ENCODE data around the gene SPINT1.
A peak's percentile ranks its signal among the peaks of the same experiment; 100 is the strongest.

Gene SPINT1, protein sequence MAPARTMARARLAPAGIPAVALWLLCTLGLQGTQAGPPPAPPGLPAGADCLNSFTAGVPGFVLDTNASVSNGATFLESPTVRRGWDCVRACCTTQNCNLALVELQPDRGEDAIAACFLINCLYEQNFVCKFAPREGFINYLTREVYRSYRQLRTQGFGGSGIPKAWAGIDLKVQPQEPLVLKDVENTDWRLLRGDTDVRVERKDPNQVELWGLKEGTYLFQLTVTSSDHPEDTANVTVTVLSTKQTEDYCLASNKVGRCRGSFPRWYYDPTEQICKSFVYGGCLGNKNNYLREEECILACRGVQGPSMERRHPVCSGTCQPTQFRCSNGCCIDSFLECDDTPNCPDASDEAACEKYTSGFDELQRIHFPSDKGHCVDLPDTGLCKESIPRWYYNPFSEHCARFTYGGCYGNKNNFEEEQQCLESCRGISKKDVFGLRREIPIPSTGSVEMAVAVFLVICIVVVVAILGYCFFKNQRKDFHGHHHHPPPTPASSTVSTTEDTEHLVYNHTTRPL

DNA sequence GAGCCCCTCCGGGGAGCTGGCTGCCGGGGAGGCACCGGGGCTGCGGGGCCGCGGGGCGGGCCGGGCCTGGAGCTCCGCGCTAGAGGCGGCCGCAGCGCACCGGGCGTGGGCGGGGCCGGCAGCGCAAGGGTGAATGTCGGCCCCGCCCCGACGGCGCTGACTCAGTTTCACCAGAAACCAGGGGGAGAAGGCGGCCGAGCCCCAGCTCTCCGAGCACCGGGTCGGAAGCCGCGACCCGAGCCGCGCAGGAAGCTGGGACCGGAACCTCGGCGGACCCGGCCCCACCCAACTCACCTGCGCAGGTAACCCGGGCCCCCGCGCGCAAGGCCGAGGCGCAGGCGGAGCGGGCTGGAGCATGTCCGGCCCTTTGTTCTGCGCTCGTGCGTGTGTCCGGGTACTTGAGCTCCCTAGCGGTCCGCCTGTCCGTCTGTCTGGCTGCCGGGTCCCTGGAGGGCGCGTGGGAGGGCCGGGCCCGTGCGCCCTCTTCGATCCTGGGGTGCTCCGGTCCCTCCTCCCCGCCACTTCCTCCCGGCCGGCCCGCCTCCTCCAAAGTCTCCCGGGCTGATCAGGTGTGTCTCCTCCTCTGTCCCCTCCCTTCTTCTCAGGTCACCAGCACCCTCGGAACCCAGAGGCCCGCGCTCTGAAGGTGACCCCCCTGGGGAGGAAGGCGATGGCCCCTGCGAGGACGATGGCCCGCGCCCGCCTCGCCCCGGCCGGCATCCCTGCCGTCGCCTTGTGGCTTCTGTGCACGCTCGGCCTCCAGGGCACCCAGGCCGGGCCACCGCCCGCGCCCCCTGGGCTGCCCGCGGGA, at the start of gene SPINT1:
Gene SPINT1 (plus strand): TSS at position 164 of the 811 bp plus-strand sequence. CDS start 507 bp downstream, at position 671.
- DNase-seq (ENCODE audit: low read depth in 2 of 2) = no peak

DNA sequence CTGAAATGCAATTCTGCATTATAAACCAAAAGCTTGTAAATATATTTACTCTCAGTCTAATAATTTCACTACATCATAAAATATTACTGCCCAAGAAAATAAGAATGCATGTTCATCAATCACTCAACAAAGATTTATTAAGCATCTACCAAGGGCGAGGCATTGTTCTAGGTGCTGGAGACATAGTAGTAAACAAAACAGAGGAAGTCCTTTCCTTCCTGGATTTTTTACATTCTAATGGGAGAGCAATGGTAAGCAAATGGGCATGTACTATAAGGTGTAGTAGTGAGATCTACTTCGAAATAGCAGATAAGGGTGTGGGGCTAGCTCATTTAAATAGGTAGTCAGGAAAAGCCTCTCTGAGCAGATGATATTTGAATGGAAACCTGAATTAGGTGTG, 47.8 kb upstream of the SPINT1 start:
- DNase-seq (ENCODE audit: low read depth in 2 of 2) = no peak

DNA sequence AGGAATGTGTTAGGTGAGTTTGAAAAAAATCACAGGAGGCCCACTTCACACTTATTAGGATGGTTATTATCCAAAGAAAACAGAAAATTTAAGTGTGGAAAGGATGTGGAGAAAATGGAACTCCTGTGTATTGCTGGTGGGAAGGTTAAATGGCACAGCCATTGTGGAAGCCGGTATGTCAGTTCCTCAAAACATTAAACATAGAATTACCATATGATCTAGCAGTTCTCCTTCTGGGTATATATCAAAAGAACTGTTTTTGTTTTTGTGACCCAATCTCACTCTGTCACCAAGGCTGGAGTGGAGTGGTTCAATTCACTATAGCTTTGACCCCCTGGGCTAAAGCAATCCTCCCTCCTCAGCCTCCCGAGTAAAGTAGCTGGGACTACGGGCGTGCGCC, 47.3 kb upstream of the SPINT1 start:
- DNase-seq (ENCODE audit: low read depth in 2 of 2) = no peak

DNA sequence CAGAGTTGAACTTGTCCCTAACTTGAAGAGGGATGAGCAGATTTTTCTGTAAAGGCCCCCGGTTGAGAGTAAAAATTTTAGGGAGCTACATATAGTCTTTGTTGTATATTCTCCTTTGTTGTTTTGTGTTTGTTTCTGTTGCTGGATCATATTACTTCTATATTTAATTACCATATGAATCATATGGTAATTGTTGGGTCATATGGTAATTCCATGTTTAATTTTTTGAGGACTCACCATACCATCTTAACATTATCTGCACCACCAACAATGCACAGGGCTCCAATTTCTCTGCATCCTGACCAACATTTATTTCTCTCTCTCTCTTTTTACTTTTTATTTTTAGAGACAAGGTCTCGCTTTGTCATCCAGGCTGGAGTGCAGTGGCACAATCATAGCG, 44.3 kb upstream of the SPINT1 start:
- DNase-seq (ENCODE audit: low read depth in 2 of 2) = no peak

DNA sequence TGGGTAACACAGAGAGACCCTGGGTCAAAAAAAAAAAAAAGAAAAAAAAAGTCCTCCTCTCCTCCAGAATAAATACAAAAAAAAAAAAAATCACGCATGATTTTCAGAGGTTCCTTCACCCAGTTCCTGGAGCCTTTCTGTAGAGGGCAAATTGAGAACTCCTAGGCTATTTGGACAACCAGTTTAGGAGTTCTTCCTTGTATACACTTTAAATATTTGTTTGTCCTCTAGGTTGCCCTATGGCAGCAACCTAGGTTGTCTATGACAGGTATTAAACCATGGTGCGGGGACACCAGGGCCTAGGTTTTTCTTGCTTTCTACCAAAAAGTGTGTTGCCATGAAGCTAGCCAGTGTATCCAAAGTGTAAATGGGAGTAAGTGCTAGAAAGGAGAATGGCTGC, 40.8 kb upstream of the SPINT1 start:
- no peak for DNase-seq (ENCODE audit: low read depth in 2 of 2)

DNA sequence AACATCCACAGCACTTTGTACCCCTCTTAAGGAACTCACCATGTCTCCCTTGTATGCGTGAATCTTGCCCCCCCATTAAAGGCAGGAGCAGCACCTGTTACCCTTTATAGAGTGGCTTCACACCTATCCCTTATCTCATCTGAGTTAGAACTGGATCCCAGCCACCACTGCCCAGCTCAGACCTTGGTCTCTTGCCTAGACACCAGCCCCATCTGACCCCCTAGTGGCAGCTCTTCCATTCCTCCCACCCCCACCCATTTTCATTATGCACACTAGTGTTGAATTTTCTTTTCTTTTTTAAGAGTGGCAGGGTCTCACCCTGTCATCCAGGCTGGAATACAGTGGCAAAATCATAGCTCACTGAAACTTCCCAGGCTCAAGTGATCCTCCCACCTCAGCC, 40.2 kb upstream of the SPINT1 start:
- DNase-seq (ENCODE audit: low read depth in 2 of 2) = no peak

DNA sequence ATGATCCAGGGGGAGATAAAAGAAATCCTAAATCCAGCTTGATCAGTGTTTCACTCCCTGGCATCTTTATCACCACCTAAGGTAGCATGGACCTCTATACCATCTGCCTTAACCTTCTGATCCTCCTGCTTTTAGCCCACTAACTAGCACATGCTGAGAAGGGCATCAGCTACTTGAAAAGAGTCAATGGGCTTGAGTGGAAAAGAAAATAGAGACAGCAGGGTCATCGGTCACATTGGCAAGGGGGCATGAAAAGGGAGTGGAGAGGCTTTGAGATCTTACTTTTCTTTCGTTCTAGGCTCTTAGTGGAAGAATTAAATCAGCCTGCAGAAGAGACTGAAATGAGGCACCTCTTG, 37.2 kb upstream of the SPINT1 start:
- no peak for DNase-seq (ENCODE audit: low read depth in 2 of 2)

DNA sequence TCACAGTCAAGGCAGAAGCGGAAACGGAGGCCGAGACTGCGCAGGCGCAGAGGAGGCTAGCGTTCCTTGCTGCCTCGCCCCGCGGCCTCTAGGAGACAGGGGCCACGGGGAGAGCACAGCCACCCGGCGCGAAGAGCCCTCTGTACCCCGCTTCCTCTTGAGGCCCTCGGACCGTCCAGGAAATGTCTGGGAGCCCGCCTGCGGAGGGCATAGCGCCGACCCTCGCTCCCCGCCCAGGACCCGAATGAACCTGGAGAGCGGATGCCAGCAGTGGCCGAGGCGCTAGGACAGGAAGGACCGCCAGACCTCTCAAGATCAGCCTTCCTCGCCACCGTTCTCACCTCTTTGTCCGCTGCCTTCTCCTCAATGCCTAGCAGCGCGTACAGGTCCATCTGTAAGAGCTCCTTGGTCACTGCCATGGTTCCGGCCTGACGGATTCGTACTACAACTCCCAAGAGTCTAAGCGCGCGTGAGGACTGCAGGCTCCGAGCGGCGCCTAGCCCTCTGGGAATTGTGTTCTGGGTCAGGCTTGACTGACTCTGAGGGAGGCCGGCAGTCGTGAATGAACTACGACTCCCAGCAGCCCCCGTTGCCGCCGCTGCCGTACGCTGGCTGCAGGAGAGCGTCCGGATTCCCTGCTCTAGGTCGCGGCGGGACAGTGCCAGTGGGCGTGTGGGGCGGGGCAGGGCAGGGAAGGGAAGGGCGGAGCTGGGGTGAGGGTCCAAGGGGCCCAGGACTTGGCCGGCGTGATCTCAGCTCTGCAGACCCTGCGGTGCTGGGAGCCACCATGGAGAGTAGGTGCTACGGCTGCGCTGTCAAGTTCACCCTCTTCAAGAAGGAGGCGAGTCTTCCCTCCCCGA, 36.6 kb upstream of the SPINT1 start, which contains the start of the genes DNAJC17 and ZFYVE19:
Gene DNAJC17 (minus strand): TSS at position 446 of the 860 bp plus-strand sequence. CDS start 27 bp downstream, at position 419.
Gene ZFYVE19 (plus strand): TSS at position 62 of the 860 bp plus-strand sequence. CDS start 501 bp downstream, at position 563.
- DNase-seq (ENCODE audit: low read depth in 2 of 2) = peak; percentile 93 to 94

DNA sequence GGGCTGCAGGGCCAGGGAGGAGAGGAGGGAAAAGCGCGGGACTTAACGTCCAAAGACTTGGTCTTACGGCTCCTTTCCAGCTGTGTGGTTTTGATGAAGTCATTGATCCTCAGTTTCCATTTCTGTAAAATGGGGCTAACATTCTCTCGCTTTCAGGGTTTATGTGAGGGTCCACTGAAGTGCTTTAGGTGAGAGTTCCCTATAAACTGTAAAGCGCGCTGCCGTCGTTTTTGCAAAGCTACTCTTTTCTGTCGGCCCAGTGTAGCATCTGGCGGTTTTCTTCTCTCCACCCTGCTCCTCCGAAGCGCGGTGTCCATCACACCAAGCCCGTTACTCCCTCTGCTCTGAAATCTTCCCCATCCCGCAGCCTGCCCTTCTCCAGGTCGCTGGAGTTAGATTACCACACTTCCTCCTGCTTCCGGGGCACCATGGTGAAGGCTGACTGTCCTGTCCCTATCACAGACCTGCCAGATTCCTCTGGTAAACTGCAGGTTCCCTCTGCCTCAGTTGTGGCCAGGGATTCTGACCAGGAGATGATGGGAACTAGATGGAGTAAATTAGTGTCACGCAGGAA, 35.9 kb upstream of the SPINT1 start:
- DNase-seq (ENCODE audit: low read depth in 2 of 2) = no peak

DNA sequence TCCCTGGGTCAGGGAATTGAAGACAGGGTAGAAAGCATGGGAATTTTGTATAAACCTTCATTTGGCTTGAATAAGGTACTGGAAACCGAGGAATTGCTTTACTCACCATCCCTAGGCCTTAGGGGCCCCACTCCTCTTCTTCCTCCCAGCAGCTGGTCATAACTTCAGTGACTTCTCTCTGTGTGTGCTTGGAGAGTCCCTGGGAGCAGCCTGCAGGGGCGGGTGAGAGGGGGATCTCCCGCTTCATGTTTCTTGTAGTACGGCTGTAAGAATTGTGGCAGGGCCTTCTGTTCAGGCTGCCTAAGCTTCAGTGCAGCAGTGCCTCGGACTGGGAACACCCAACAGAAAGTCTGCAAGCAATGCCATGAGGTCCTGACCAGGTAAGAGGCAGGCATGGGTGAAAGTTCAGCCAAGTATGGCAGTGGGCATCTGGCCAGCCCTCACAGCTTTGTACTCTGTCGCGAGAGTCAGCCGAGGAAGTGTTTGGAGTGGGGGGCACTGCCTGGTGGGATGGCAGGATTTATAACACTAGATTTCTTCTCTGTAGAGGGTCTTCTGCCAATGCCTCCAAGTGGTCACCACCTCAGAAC, 34.9 kb upstream of the SPINT1 start:
- DNase-seq (ENCODE audit: low read depth in 2 of 2) = no peak

DNA sequence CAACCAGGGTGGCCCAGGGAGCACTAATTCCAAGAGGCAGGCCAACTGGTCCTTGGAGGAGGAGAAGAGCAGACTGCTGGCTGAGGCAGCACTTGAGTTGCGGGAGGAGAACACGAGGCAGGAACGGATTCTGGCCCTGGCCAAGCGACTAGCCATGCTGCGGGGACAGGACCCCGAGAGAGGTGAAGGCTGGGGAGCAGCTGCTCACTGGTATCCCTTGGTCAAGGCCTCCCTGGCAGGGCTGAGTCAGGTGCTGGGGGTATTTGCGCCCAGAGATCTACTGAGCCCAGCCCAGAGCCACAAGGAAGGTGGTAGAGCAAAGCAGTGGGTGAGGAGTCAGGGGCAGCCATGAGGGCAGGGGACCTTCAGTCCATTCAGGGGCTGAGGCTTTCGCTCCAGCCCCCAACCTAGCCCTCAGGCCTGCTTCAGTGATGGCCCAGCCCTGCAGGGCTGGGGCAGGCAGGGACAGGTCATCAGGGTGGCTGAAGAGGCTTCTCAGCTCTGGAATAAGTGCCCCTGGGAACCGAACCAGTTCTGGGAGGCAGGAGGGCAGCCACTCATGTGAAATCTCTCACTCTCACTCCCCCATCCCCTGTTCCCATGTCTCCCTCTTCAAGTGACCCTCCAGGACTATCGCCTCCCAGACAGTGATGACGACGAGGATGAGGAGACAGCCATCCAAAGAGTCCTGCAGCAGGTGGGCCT, 31.0 kb upstream of the SPINT1 start:
- no peak for DNase-seq (ENCODE audit: low read depth in 2 of 2)

DNA sequence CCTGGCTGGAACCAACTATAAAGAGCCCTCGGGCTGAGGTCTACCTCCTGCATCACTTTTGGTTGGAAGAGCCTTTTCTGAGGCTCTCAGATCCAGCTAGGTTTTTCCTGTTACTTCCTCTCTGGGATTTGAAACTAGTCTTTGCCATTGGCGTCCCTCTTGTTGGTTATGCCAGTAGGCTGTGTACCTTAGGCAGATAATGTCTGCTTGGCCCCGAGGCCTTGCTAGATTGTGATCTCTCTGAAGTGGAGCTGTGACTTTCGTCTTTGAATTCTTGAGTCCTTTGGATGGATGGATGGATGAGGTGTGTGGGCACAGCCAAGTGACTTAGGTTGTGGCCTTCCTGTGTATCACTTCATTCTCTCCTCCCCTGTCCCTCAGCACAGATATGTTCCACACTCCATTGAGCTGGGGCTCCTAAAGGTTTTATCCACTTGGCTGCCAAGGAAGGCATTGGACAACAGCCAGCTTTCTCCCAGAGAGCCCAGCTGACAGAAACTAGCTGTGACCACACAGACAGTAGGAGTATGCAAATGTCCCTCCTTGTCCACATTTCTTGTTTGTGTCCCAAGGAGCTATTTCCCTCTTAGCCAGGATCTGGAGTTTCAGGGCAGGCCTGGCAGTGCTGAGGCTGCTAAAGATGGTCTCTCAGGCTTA, 28.7 kb upstream of the SPINT1 start:
- no peak for DNase-seq (ENCODE audit: low read depth in 2 of 2)

DNA sequence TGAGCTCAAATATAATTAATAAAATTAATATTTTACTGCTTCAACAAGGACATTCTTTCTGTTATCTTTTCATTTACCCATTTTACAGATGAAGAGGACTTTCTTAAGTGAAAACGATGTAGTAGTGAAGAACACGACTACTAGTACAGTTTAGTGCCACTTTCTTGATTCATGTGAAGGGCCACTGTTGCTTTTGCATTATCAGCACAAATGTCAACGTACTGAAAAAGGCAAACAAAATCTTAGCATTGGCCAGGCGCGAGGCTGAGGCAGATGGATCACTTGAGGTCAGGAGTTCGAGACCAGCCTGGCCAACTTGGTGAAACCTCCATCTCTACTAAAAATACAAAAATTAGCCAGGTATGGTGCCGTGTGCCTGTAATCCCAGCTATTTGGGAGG, 24.8 kb upstream of the SPINT1 start:
- DNase-seq (ENCODE audit: low read depth in 2 of 2) = no peak

DNA sequence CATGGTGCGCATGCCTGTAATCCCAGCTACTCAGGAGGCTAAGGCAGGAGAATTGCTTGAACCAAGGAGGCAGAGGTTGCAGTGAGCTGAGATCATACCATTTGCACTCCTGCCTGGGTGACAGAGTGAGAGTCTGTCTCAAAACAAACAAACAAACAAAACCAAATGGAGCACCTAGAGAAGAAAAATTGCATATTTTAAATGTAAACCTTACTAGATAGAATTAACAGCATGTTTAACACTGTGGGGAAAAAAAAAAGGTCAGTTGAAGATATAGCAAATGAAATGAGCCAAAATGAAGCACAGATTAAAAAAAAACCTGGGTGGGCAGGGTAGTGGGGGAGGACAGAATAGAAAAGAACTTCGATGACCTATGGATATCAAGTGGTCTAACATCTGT, 22.7 kb upstream of the SPINT1 start:
- DNase-seq (ENCODE audit: low read depth in 2 of 2) = no peak

DNA sequence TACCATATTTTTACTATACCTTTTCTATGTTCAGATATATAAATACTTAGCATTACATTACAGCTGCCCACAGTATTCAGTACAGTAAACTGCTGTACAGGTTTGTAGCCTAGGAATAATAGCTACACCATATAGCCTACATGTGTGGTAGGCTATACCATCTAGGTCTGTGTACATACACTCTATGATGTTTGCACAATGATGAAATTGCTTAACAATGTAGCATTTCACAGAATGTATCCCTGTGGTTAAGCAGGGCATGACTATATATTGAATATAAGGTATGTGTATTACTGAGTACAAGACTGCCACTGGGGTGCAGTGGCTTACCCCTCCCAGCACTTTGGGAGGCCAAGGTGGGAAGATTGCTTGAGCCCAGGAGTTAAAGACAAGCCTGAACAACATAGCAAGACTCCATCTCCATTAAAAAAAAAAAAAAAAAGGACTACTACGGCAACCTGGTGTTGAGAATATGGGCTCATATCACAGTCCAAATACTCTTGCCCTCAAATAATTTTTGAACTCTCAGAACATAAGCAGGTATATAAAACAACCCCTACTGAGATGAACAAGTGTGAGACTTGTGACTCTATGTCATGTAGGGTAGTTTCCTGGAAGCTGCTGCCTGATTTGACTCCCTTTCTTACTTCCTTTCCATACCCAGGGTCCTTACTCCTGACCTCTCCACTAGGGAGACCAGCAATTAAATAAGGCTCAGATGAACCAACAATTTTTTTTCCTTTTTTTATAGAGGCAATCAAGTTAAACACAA, 20.1 kb upstream of the SPINT1 start:
- DNase-seq (ENCODE audit: low read depth in 2 of 2) = no peak

DNA sequence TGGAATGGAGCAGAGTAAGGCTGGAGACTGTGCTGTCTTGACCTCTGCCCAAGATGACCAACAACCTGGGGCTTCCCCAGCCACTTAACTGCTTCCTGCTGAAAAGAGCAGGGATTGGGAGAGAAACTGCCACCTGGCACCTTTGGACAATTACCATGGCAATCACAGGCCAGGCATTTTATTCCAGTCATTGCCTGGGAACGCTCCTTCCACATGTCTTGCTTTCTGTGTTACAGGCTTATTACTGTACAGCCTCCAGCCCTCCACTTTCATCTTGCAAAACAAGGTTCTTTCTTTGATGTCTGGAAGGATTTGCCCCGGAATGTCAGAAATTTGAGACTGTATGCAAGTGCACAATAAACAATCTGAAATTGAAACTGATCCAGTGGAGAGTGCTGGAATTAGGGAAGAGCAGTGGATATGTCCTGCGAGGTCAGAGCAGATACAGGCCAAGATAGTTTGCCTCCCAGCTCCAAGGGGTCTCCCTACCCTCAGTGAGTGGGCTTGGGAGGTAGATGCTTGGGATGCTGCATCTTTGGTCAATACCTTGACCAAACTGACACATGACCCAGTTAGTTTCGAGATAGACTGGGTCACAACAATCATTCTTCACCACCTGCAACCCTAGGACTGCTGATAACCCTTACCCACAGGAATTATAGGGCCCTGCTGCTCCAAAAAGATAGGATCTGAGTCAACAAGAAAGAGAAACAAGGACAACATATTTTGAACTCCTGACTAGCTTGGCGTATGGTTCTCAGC, 18.0 kb upstream of the SPINT1 start:
- no peak for DNase-seq (ENCODE audit: low read depth in 2 of 2)

DNA sequence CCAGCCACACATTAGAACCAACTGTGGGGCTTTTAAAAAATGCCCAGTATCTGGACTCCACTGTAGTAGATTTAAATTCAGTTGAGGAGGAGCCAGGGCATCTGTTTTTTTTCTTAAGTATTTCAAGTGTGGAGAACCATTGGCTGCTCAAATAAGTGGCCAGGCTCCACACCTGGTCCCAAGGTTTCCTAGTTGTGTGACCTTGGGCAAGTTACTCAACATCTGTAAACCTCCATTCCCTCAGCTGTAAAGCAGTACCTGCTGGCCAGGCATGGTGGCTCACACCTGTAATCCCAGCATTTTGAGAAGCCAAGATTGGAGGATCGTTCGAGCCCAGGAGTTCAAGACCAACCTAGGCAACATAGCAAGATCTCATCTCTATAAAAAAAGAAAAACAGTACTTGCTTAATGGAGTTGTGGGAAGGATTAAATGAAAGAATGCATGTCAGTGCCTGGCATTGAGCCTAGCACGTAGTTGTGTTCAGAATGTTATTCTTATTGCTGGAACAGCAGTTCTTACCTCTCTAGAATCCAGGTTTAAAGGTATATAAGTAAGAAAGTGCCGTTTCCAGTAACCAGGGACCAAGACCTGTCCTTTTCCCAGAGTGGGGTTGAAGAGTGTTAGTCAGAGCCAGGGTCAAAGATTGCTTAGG, 17.3 kb upstream of the SPINT1 start:
- DNase-seq (ENCODE audit: low read depth in 2 of 2) = no peak

All from fibroblast of skin of left quadriceps (primary cell).